C4-2B (cell line): ENCODE results near the gene LRIG3.
"Not testable (repeated sequence)": the region's sequence is repeated elsewhere in the genome, so short reads cannot be mapped to it uniquely, and the experiment has no call there.

Source experiments
- ZFX ChIP-seq: fragments of 450-650 bp; IDR thresholded peaks from 2 replicates; pipeline ENCODE4 v1.6.1; 2017
- TF ChIP-seq, protein P1 (sequence below): fragments of 450-650 bp; conservative IDR thresholded peaks from 2 replicates; pipeline ENCODE4 v1.5.1; 2017; ENCODE audit warnings: mild to moderate bottlenecking

DNA sequence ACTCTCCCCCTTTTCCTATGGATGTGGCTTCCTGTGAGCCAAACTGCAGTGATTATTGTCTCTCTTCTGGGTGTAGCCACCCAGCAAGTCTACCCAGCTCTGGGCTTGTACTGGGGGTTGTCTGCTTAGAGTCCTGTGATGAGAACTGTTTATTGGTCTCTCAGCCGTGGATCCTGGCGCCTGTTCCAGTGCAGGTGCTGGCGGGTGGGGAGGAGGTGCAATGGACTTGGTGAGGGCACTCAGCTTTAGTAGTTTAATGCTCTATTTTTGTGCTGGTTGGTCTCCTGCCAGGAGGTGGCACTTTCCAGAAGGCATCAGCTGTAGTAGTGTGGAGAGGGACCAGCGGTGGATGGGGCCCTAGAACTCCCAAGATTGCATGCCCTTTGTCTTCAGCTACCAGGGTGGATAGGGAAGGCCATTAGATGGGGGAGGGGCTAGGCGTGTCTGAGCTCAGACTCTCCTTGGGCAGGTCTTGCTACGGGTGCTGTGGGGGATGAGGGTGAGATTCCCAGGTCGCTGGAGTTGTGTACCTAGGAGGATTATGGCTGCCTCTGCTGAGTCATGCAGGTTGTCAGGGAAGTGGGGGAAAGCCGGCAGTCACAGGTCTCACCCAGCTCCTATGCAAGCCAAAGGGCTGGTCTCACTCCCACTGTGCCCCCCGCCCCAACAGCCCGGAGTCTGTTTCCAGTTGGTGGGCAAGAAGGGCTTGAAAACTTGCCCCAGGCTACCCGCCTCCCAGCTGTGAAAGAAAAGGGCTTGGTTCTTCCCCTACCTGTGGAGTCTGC lies 29.8 kb upstream of the LRIG3 start:
- TF ChIP-seq, protein P1, sequence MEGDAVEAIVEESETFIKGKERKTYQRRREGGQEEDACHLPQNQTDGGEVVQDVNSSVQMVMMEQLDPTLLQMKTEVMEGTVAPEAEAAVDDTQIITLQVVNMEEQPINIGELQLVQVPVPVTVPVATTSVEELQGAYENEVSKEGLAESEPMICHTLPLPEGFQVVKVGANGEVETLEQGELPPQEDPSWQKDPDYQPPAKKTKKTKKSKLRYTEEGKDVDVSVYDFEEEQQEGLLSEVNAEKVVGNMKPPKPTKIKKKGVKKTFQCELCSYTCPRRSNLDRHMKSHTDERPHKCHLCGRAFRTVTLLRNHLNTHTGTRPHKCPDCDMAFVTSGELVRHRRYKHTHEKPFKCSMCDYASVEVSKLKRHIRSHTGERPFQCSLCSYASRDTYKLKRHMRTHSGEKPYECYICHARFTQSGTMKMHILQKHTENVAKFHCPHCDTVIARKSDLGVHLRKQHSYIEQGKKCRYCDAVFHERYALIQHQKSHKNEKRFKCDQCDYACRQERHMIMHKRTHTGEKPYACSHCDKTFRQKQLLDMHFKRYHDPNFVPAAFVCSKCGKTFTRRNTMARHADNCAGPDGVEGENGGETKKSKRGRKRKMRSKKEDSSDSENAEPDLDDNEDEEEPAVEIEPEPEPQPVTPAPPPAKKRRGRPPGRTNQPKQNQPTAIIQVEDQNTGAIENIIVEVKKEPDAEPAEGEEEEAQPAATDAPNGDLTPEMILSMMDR = not testable (repeated sequence)
- not testable (repeated sequence) for TF ChIP-seq ZFX
